Neural cell (in vitro differentiated cells): Measurements from ENCODE around the gene MRPS34. TPM values are rescaled to one million over a fixed set of nuclear protein-coding genes. Genes with fewer than 3 reads are reported as not detected.

Source experiments
- H2AFZ ChIP-seq: fragments of 200-600, 300-800 bp; sonication (generic), shearing (Covaris generic); 2 replicates; pipeline ENCODE4 v1.6.0; 2014; ENCODE audit warnings: low read depth, mild to moderate bottlenecking, antibody characterized with exemption, low read length, moderate library complexity
- H3F3A ChIP-seq: fragments of 200-600 bp; shearing (Covaris generic); 2 replicates; pipeline ENCODE4 v1.6.1; 2016; ENCODE audit warnings: mild to moderate bottlenecking, moderate library complexity, mixed read lengths, antibody characterized with exemption, low read length; ENCODE audit not compliant: insufficient read depth, poor library complexity, severe bottlenecking
- H3K27ac ChIP-seq: fragments of 200-600, 300-800 bp; sonication (generic), shearing (Covaris generic); 2 replicates; pipeline ENCODE4 v1.5.1; 2014; ENCODE audit warnings: mild to moderate bottlenecking, low read length, moderate library complexity
- H3K27me3 ChIP-seq: fragments of 300-800, 200-600 bp; sonication (generic), shearing (Covaris generic); 2 replicates; pipeline ENCODE4 v1.6.0; 2014; ENCODE audit warnings: mild to moderate bottlenecking, low read depth, low read length, moderate library complexity; ENCODE audit not compliant: insufficient read depth
- H3K36me3 ChIP-seq: fragments of 300-800, 200-600 bp; sonication (generic), shearing (Covaris generic); 2 replicates; pipeline ENCODE4 v1.5.1; 2014; ENCODE audit warnings: mild to moderate bottlenecking, antibody characterized with exemption, low read length, moderate library complexity; ENCODE audit not compliant: insufficient read depth
- H3K4me2 ChIP-seq: fragments of 300-800, 200-600 bp; sonication (generic), shearing (Covaris generic); 2 replicates; pipeline ENCODE4 v1.6.0; 2014; ENCODE audit warnings: mild to moderate bottlenecking, low read length
- H3K4me3 ChIP-seq: fragments of 300-800, 200-600 bp; sonication (generic), shearing (Covaris generic); 2 replicates; pipeline ENCODE4 v1.5.1; 2014; ENCODE audit warnings: mild to moderate bottlenecking, low read length, moderate library complexity
- H3K79me2 ChIP-seq: fragments of 200-600 bp; shearing (Covaris generic); replicated peaks from 2 replicates; pipeline ENCODE4 v1.6.0; 2014; ENCODE audit warnings: mild to moderate bottlenecking, low read length, moderate library complexity; ENCODE audit not compliant: insufficient read depth
- H3K9ac ChIP-seq: fragments of 300-800, 200-600 bp; sonication (generic), shearing (Covaris generic); 2 replicates; pipeline ENCODE4 v1.6.1; 2016; ENCODE audit warnings: mild to moderate bottlenecking, low read length, mixed read lengths
- H3K9me2 ChIP-seq: fragments of 200-600 bp; shearing (Covaris generic); 2 replicates; pipeline ENCODE4 v1.6.1; 2016; ENCODE audit warnings: mild to moderate bottlenecking, low read length, mixed read lengths; ENCODE audit not compliant: insufficient read depth
- H3K9me3 ChIP-seq: fragments of 200-600, 300-800 bp; sonication (generic), shearing (Covaris generic); 2 replicates; pipeline ENCODE4 v1.6.1; 2016; ENCODE audit warnings: mild to moderate bottlenecking, mixed run types, low read length, moderate library complexity, mixed read lengths
- H4K20me1 ChIP-seq: fragments of 200-600 bp; shearing (Covaris generic); 2 replicates; pipeline ENCODE4 v1.6.1; 2016; ENCODE audit warnings: mild to moderate bottlenecking, mixed run types; ENCODE audit not compliant: insufficient read depth
- EP300 ChIP-seq: fragments of 450-650 bp; conservative IDR thresholded peaks from 2 replicates; pipeline ENCODE4 v1.6.1; 2014; ENCODE audit warnings: antibody characterized with exemption, mild to moderate bottlenecking, moderate library complexity; ENCODE audit not compliant: poor library complexity, severe bottlenecking
- EZH2 ChIP-seq: fragments of 200-600, 300-800 bp; shearing (Covaris generic), sonication (generic); IDR thresholded peaks from 2 replicates; pipeline ENCODE4 v1.6.1; 2014; ENCODE audit warnings: antibody characterized with exemption, low read length, borderline replicate concordance, mild to moderate bottlenecking; ENCODE audit not compliant: insufficient read depth, poor library complexity, severe bottlenecking
- MXI1 ChIP-seq: fragments of 450-650 bp; conservative IDR thresholded peaks from 2 replicates; pipeline ENCODE4 v1.6.1; 2014; ENCODE audit warnings: antibody characterized with exemption, mild to moderate bottlenecking; ENCODE audit not compliant: poor library complexity, severe bottlenecking
- POLR2AphosphoS5 ChIP-seq: IDR thresholded peaks from 2 replicates; pipeline ENCODE4 v1.6.1; 2012
- RAD21 ChIP-seq: fragments of 450-650 bp; conservative IDR thresholded peaks from 2 replicates; pipeline ENCODE4 v1.6.1; 2014; ENCODE audit warnings: antibody characterized with exemption, mild to moderate bottlenecking, moderate library complexity
- SMC3 ChIP-seq: fragments of 450-650 bp; conservative IDR thresholded peaks from 2 replicates; pipeline ENCODE4 v1.6.1; 2014; ENCODE audit warnings: antibody characterized with exemption, mild to moderate bottlenecking, moderate library complexity; ENCODE audit not compliant: poor library complexity
- TAF1 ChIP-seq: IDR thresholded peaks from 2 replicates; pipeline ENCODE4 v1.6.1; 2012; ENCODE audit warnings: low read depth
- polyA plus RNA-seq: library from polyadenylated mRNA; depleted of rRNA; stranded (reverse); fragments of >200 nt; gene quantifications from 2 replicates; pipeline ENCODE4 v1.2.3, GENCODE V29; 2014
- TF ChIP-seq, protein P1 (sequence below): IDR thresholded peaks from 2 replicates; pipeline ENCODE4 v1.6.1; 2012; ENCODE audit warnings: borderline replicate concordance
- TF ChIP-seq, protein P2 (sequence below): fragments of 450-650 bp; IDR thresholded peaks from 2 replicates; pipeline ENCODE4 v1.5.1; 2014; ENCODE audit warnings: antibody characterized with exemption, mild to moderate bottlenecking, moderate library complexity; ENCODE audit not compliant: poor library complexity, severe bottlenecking

Gene MRPS34
- polyA plus RNA-seq, 1 donor from 2014 or later = 113 TPM

DNA sequence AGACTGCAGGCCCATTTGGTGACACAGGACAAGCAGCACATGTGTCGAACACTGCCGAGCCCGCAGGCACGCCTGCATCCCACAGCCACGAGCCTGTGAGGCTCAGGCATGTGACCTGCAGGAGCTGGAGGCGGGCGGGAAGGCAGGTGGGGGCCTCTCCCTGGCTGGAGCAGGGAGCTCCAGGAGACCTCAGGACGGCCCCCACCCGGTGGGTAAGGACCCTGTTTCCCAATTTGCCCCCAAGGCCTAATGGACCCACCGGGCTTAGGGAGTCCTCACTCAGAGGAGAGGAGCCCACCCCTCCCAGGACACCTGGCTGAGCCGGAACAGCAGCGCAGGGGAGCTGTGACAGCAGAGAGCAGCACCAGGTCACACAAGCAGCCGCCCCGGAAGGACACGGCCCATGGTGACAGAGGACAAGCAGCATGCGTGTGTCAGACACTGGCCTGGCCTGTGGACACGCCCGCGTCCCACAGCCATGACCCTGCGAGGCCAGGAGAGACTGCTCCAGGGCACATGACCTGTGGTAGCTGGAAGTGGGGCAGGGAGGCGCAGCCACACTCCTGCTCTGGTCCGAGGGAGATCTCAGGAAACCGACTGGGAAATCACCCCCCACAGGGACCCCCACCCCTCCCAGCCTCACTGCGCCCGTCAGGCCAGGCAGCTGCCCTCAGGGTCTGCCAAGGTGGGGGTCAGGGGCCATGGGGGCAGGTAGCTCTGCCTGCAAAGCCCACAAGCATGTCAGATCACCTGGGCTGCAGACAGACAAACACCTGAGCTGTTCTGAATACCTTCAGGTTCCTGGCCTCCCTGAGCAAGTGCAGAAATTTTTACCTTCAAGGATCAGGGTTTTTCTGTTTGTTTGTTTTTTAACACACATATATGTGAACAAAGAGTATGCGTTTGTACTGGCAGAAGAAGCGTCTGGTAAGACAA lies 7.1 kb upstream of the MRPS34 start:
- Histone ChIP-seq H3K9me3 (no peaks in the 10 kb centered on the region), H3K4me2 (no peak overlapping the region), H3K79me2 (peaks cover 31% of the 10 kb centered on the region), H3K27ac (no peak overlapping the region), H3F3A (no peaks in the 10 kb centered on the region), H3K9me2 (no peaks in the 10 kb centered on the region), H2AFZ (no peak overlapping the region), H3K27me3 (no peaks in the 10 kb centered on the region), H4K20me1 (peaks cover 28% of the 10 kb centered on the region), H3K36me3 (no peaks in the 10 kb centered on the region), H3K9ac (no peak overlapping the region), H3K4me3 (no peak overlapping the region)
- no peak for TF ChIP-seq SMC3
- TF ChIP-seq POLR2AphosphoS5 = no peak
- TF ChIP-seq RAD21 = no peak
- no peak for TF ChIP-seq EZH2
- TF ChIP-seq, protein P1, sequence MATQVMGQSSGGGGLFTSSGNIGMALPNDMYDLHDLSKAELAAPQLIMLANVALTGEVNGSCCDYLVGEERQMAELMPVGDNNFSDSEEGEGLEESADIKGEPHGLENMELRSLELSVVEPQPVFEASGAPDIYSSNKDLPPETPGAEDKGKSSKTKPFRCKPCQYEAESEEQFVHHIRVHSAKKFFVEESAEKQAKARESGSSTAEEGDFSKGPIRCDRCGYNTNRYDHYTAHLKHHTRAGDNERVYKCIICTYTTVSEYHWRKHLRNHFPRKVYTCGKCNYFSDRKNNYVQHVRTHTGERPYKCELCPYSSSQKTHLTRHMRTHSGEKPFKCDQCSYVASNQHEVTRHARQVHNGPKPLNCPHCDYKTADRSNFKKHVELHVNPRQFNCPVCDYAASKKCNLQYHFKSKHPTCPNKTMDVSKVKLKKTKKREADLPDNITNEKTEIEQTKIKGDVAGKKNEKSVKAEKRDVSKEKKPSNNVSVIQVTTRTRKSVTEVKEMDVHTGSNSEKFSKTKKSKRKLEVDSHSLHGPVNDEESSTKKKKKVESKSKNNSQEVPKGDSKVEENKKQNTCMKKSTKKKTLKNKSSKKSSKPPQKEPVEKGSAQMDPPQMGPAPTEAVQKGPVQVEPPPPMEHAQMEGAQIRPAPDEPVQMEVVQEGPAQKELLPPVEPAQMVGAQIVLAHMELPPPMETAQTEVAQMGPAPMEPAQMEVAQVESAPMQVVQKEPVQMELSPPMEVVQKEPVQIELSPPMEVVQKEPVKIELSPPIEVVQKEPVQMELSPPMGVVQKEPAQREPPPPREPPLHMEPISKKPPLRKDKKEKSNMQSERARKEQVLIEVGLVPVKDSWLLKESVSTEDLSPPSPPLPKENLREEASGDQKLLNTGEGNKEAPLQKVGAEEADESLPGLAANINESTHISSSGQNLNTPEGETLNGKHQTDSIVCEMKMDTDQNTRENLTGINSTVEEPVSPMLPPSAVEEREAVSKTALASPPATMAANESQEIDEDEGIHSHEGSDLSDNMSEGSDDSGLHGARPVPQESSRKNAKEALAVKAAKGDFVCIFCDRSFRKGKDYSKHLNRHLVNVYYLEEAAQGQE = no peak
- TF ChIP-seq EP300 = no peak
- no peak for TF ChIP-seq MXI1
- no peak for TF ChIP-seq TAF1
- TF ChIP-seq, protein P2, sequence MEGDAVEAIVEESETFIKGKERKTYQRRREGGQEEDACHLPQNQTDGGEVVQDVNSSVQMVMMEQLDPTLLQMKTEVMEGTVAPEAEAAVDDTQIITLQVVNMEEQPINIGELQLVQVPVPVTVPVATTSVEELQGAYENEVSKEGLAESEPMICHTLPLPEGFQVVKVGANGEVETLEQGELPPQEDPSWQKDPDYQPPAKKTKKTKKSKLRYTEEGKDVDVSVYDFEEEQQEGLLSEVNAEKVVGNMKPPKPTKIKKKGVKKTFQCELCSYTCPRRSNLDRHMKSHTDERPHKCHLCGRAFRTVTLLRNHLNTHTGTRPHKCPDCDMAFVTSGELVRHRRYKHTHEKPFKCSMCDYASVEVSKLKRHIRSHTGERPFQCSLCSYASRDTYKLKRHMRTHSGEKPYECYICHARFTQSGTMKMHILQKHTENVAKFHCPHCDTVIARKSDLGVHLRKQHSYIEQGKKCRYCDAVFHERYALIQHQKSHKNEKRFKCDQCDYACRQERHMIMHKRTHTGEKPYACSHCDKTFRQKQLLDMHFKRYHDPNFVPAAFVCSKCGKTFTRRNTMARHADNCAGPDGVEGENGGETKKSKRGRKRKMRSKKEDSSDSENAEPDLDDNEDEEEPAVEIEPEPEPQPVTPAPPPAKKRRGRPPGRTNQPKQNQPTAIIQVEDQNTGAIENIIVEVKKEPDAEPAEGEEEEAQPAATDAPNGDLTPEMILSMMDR = no peak

DNA sequence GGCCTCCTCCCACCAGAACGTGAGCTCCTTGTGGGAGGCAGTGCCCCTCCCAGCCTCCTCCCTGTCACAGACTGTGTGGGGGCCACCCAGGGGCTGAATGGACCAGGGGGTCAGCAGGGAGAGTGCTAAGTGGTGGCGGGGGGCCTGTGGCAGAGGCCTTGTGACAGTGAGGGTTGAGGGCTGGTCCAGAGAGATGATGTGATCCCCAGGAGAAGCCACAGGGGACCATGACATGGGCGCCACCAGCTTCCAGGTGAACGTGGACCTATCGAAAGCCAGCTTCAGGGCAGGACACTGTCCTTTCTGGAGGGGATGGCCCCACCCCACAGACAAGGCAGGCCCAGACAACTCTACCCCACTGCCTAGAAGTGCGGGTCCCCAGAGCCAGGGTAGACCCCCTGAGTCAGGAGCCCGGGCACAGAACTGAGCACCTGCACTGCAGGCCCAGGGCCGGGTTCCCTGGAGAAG lies 6.3 kb upstream of the MRPS34 start:
- Histone ChIP-seq H3K9ac (no peak overlapping the region), H3K4me3 (no peak overlapping the region), H3F3A (no peaks in the 10 kb centered on the region), H3K36me3 (no peaks in the 10 kb centered on the region), H3K4me2 (no peak overlapping the region), H3K27ac (no peak overlapping the region), H3K9me3 (no peaks in the 10 kb centered on the region), H3K27me3 (no peaks in the 10 kb centered on the region), H4K20me1 (peaks cover 28% of the 10 kb centered on the region), H3K79me2 (peaks cover 31% of the 10 kb centered on the region), H3K9me2 (no peaks in the 10 kb centered on the region), H2AFZ (no peak overlapping the region)
- TF ChIP-seq MXI1 = no peak
- TF ChIP-seq, protein P2 = no peak
- TF ChIP-seq, protein P1 = no peak
- no peak for TF ChIP-seq EP300
- no peak for TF ChIP-seq EZH2
- TF ChIP-seq POLR2AphosphoS5 = no peak
- no peak for TF ChIP-seq TAF1
- no peak for TF ChIP-seq SMC3
- no peak for TF ChIP-seq RAD21
